ENCODE data around the gene ADAM12. TPM values are rescaled to one million over a fixed set of nuclear protein-coding genes. Genes with fewer than 3 reads are reported as not detected.

ADAM12 gene
- total RNA-seq, 1 donor from 2014 or later = 0.98 TPM

- no peak for DNase-seq
- H3K27ac ChIP-seq = no peak overlapping the region
- H3K9me3 ChIP-seq = no peaks in the 10 kb centered on the region
- H3K4me1 ChIP-seq = no peaks in the 10 kb centered on the region
- H3K4me3 ChIP-seq = no peak overlapping the region
- no peaks in the 10 kb centered on the region for H3K36me3 ChIP-seq
- intact Hi-C loops (cut with DNase I) = no loop called here
- ATAC-seq = no peak
- TF ChIP-seq, protein P1, sequence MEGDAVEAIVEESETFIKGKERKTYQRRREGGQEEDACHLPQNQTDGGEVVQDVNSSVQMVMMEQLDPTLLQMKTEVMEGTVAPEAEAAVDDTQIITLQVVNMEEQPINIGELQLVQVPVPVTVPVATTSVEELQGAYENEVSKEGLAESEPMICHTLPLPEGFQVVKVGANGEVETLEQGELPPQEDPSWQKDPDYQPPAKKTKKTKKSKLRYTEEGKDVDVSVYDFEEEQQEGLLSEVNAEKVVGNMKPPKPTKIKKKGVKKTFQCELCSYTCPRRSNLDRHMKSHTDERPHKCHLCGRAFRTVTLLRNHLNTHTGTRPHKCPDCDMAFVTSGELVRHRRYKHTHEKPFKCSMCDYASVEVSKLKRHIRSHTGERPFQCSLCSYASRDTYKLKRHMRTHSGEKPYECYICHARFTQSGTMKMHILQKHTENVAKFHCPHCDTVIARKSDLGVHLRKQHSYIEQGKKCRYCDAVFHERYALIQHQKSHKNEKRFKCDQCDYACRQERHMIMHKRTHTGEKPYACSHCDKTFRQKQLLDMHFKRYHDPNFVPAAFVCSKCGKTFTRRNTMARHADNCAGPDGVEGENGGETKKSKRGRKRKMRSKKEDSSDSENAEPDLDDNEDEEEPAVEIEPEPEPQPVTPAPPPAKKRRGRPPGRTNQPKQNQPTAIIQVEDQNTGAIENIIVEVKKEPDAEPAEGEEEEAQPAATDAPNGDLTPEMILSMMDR (IDR thresholded peaks at IDR 0.05) = no peak
- H3K27me3 ChIP-seq = no peaks in the 10 kb centered on the region
These were observed 12.4 kb upstream of the ADAM12 start for GRCh38 chr10:126400641-126401040.

DNA sequence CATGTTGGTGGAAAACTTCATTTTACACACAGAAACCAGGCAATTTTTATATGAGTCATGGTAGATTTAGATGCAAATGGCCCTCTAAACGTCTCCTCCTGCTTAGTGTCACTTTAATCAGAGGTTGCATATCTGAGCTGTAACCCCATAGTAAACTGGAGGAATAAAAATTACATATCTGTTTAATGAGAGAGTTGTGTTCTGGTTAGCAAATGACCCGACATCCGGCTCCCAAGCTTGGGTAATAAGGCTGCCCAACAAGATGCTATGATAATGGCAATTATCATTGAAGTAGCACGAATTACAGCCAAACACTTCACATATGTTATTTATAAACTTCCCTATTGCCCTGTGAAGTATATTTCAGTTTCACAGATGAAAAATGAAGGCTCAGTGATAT, 10.6 kb upstream of the ADAM12 start:
- TF ChIP-seq, protein P1 (IDR thresholded peaks at IDR 0.05) = no peak
- ATAC-seq (no peak), DNase-seq (no peak)
- no peak overlapping the region for H3K4me3 ChIP-seq
- no peaks in the 10 kb centered on the region for H3K4me1 ChIP-seq
- H3K27me3 ChIP-seq = no peaks in the 10 kb centered on the region
- H3K27ac ChIP-seq = no peak overlapping the region
- no peaks in the 10 kb centered on the region for H3K36me3 ChIP-seq
- intact Hi-C loops (cut with DNase I) = no loop called here
- no peaks in the 10 kb centered on the region for H3K9me3 ChIP-seq

DNA sequence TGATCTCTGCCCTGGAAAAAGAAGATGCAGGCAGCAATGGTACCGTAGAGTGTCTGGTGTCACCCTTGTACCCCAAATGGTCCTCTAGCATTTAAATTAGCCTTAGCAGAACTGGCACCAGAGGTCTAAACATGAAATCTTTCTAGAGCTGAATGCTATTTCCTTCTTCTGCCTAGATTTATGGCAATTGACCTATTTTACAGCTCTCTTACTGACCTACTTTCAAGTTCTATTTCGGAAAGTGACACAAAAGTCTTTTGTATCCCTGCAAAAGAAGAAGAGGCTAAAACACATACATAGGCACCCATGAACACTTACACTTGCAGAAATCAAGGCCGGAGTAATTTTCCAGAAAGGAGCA, 10.1 kb upstream of the ADAM12 start:
- intact Hi-C loops (cut with DNase I) = no loop called here
- no peak for ATAC-seq
- no peak overlapping the region for H3K27ac ChIP-seq
- no peaks in the 10 kb centered on the region for H3K27me3 ChIP-seq
- DNase-seq = no peak
- H3K9me3 ChIP-seq = no peaks in the 10 kb centered on the region
- H3K4me3 ChIP-seq = no peak overlapping the region
- no peaks in the 10 kb centered on the region for H3K36me3 ChIP-seq
- TF ChIP-seq, protein P1 (IDR thresholded peaks at IDR 0.05) = no peak
- no peaks in the 10 kb centered on the region for H3K4me1 ChIP-seq

DNA sequence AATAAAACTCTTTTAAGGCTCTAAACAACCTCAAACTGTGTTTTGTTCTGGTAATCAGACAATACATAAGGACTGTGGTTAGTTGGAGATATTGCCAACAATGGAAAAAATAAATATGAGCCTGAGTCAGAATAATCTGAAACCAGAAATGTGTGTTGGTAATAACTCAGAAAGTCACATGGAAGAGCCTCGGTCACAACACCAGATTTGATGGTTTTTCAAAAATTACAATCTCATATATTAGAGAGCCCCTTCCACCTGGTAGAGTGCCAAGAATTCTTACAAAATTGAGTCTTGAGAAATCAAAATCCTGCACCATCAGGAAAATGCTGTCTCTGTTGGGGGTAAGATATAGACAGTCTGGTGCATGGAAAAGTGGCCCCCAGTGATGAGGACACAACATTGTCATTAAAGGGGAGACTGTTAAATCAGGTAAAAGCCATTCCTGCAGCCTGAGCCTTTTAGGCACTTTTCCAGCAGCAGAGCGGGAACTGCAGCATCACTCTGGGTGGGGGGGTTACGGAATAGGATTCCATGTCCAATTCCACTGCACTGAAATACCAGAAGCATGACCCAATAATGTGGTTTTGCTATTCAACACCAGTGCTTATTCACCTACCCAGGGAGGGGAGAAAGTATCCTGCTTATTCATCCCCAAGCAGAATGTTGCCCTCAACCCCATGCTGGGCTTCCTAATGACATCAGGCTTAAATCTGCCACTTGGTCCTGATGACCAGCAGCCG, 9.5 kb upstream of the ADAM12 start:
- ATAC-seq (no peak), DNase-seq (no peak)
- no peaks in the 10 kb centered on the region for H3K27me3 ChIP-seq
- H3K36me3 ChIP-seq = no peaks in the 10 kb centered on the region
- no peaks in the 10 kb centered on the region for H3K4me1 ChIP-seq
- H3K4me3 ChIP-seq = no peak overlapping the region
- no peaks in the 10 kb centered on the region for H3K9me3 ChIP-seq
- TF ChIP-seq, protein P1 (IDR thresholded peaks at IDR 0.05) = no peak
- no peak overlapping the region for H3K27ac ChIP-seq
- intact Hi-C loops (cut with DNase I) = no loop called here

DNA sequence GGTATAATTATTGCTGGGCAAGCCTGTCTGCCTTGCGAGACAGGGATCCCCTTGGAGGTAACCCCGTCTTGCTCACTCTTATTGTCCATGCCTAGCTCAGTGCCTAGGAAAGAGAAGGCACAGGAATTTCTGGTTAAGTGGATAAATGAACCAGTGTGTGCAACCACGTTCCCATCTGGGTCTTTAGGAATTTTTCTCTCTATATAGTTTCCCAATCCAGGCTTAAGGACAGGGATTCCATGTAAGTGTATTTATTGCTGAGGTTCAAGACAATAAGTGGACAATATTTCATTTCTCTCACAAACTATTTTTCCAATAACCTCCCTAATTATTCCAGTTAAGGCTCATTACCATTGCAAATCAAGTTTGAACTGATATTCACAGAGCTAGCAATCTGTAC, 8.9 kb upstream of the ADAM12 start:
- H3K4me3 ChIP-seq = no peak overlapping the region
- ATAC-seq = no peak
- H3K27me3 ChIP-seq = no peaks in the 10 kb centered on the region
- no peak for DNase-seq
- TF ChIP-seq, protein P1 (IDR thresholded peaks at IDR 0.05) = no peak
- H3K36me3 ChIP-seq = no peaks in the 10 kb centered on the region
- H3K9me3 ChIP-seq = no peaks in the 10 kb centered on the region
- no peak overlapping the region for H3K27ac ChIP-seq
- H3K4me1 ChIP-seq = no peaks in the 10 kb centered on the region
- intact Hi-C loops (cut with DNase I) = no loop called here

- intact Hi-C loops (cut with DNase I) = no loop called here
- no peak overlapping the region for H3K27ac ChIP-seq
- H3K4me1 ChIP-seq = peaks cover 9% of the 10 kb centered on the region
- DNase-seq (no peak), ATAC-seq (no peak)
- no peaks in the 10 kb centered on the region for H3K27me3 ChIP-seq
- H3K36me3 ChIP-seq = no peaks in the 10 kb centered on the region
- H3K4me3 ChIP-seq = no peak overlapping the region
- H3K9me3 ChIP-seq = no peaks in the 10 kb centered on the region
- TF ChIP-seq, protein P1 (IDR thresholded peaks at IDR 0.05) = no peak
These were observed 6.7 kb upstream of the ADAM12 start for GRCh38 chr10:126394948-126395347.

All from upper lobe of right lung (tissue), 1 donor.